NCI-H1694 treated with DMSO at 0.1 percent for 48 hours (cell line): ENCODE results near the gene LAMC3.
A peak's percentile ranks its signal among the peaks of the same experiment; 100 is the strongest.

Source experiments
- DNase-seq: peaks from one replicate; lab custom pipeline; 2025; lab: John Stamatoyannopoulos, UW

Gene LAMC3

DNA sequence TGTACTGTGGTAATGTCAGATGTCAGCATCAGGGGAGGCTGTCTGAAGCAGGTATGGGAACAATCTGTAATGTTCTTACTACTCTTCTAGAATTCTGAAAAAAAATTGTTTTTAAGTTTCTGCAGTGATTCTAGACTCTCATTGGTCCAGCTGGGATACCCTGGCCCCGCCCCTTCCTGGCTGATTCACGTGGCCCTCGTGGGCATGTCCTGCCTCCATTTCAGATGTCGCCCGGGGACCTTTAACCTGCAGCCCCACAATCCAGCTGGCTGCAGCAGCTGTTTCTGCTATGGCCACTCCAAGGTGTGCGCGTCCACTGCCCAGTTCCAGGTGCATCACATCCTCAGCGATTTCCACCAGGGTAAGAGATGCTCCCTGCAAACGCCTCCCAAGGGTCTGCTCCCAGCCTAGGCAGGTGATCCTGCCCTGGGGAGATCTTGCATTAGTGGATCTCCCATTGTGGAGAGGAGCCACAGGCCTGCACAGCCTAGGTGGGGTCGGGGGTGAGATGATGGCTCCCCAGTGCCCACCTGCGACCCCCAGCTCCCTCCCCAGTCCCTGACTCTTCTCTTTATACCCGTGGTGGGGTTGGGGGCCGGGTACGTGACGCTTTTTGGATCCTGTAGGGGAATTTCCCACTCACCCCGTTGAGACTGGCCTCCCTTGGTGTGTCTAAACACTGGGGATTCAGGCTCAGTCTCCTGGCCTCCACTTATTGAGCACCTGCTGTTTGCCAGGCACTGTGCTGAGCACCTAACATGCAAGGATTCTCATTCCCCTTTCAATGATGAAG, 36.5 kb downstream of the LAMC3 start:
- DNase-seq: no peak

DNA sequence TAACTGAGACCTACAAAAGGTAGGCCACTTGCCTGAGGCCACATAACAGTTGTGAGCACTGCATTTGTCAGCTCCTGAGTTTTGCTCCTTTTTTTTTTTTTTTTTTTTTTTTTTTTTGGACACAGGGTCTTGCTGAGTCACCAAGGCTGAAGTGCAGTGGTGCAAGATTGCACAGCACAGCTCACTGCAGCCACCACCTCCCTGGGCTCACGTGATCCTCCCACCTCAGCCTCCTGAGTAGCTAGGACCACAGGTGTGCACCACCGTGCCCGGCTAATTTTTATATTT, 37.1 kb downstream of the LAMC3 start:
- DNase-seq: no peak

DNA sequence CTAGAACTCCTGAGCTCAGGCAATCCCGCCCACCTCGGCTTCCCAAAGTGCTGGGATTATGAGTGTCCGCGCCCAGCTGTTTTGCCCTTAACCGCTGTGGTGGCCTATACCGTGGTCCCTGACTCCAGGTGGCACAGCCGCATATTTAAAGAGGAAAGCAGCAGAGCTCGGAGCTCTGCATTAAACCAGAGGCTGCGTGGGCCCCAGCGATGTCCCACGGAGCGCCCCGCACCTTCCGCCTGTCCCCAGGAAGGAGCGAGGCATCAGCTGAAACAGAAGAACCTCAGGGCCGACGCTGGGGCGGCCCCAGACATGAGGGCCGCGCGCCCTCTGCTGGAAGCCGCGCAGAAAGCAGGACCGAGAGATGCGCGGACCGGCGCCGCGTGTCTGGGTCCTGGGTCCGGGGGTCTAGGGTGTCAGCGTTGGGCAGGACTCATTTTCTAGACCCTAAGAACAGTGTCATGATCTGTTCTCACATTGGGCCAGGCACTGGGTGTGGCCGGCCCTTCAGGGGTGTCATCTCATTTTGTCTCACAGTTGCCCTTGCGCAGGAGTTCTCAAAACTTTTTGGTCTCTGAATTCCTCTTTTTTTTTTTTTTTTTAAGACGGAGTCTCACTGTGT, 37.7 kb downstream of the LAMC3 start:
- DNase-seq: peak; percentile 48

DNA sequence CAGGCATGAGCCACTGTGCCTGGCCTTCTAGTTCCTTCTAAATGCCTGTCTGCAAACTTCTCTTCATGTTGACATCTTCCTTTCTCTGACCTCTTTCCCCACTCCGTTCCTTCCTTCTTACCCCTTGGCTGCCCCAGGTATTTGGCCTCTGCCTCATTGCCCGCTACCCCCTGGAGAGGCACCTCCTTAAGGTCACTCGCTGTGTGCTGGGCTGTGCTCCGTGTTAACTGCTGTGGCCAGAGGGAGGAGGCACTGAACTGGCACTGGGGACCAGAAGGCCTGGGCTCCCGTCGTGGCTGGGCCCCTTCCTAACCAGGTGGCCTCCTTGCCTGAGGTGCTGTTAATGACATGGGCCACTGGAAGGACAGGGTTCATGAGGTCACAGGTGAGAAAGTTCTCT, 39.4 kb downstream of the LAMC3 start:
- no peak for DNase-seq

DNA sequence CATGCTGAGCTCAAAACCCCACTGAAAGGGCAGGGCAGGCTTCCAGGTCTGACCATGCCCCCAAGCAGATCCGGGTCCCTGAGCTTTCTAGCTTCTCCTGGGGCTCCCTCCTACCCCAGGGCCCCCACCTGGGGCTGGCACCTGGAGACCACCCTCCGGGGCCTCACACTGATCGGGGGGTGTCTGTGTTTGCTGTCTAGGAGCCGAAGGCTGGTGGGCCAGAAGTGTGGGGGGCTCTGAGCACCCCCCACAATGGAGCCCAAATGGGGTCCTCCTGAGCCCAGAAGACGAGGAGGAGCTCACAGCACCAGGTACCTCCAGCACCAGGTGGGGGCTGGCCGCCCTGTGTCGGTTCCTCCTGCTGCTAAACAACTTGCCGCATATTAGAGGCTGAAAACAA, 39.8 kb downstream of the LAMC3 start:
- DNase-seq: no peak

DNA sequence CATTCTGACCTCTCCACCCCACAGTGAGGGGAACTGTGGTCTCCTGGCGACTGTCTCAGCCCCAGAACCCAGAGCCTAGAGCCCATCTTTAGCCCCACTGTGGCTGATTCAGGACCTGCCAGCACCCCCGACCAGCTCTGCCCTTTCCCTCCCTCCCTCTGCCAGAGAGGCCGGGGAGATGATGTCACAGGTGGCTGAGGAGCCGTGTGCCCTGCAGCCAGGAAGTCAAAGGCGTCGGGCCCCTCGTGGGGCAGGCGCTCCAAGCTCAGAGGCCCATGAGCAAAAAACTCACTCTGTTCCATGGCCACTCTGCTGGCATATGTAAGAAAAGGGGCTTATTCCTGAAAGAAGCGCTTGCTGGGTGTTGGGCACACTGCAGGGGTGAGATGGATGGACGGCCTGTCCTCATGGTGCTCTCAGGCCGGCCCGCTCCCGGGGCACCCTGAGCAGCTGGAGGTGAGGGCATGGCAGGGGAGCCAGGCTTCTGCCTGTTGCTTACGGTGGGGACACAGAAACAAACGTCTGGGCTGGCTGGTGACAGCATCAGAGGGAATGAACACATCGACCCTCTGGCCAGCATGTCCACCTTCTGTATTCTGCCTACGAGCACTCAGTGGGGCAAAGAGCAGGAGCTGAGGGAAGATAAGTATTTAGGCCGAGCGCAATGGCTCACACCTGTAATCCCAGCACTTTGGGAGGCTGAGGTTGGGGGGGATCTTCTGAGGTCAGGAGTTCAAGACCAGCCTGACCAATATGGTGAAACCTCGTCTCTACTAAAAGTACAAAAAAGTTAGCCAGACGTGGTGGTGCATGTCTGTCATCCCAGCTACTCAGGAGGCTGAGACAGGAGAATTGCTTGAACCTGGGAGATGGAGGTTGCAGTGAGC, 41.1 kb downstream of the LAMC3 start:
- no peak for DNase-seq

DNA sequence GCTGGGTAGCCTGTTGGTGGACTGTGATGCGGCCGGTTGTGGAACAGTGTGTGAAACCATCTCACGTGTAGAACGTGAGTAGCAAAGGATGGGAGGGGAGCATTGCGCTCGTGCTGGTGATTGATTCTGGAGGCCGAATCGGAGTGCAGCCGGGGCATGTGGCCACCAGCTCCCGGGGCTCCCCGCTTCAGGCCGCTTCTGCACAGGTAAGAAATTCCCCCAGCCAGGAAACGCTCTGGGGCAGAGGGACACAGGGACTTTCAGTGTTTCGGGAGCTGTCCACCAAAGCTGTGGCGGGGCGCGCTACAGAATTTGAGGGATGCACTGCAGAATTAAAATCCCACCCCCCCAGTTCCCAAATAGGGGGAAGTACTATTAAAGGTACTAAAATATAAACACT, 41.9 kb downstream of the LAMC3 start:
- DNase-seq: no peak

DNA sequence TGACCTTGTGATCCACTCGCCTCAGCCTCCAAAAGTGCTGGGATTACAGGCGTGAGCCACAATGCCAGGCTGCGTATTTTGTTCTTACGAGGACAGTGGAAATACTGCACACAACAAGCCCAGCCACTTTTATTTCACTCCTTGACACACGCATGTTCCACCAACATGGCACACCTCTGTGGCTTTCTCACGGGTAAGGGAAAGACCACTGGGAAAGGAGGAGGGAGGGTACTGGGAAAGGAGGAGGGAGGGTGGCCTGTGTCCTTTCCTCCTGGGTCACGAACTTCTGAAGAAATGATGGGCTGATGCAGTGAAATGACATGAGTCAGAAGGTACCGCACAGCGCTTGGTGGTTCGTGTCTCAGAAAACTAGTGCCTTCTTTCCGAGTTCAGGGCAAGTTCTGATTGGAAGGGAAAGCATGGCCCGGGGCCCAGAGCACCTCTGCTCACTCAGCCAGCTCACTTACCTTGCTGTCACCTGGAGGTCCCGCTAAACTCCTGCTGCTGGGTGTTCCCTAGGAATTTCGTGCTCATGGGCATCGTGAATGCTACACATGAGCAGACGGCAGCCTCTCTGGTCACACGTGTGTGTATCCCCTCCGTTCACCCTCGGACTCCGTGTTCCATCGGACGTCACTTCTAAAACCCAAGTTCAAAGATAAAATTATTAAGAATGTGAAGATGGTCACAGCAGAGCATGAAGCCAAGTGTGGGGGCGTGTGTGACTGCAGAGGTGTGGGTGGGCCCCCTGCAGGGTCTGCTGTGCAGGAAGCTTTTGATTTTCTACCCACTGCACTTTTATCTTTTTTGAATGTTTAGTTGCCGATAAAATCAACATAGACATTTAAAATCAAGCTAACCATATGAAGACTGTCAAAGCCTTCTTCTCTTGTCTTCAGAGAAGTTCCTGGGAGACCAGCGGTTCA, 42.9 kb downstream of the LAMC3 start:
- no peak for DNase-seq

DNA sequence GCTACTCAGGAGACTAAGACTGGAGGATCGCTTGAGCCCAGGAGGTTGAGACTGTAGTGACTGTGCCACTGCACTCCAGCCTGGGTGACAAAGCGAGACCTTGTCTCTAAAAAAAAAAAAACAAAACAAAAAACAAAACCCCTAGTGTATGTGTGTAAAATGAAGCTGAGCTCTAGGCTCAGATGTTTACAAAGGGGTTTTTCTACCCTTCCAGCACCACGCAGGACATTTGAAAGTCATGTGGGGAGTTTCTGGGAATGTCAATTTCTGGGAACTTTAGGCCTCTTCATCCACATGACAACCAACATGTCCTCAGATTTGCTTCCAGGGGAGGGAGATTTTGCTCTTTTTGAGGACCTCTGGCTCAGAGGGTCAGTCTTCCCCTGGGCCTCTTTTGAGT, 44.9 kb downstream of the LAMC3 start:
- DNase-seq: no peak

DNA sequence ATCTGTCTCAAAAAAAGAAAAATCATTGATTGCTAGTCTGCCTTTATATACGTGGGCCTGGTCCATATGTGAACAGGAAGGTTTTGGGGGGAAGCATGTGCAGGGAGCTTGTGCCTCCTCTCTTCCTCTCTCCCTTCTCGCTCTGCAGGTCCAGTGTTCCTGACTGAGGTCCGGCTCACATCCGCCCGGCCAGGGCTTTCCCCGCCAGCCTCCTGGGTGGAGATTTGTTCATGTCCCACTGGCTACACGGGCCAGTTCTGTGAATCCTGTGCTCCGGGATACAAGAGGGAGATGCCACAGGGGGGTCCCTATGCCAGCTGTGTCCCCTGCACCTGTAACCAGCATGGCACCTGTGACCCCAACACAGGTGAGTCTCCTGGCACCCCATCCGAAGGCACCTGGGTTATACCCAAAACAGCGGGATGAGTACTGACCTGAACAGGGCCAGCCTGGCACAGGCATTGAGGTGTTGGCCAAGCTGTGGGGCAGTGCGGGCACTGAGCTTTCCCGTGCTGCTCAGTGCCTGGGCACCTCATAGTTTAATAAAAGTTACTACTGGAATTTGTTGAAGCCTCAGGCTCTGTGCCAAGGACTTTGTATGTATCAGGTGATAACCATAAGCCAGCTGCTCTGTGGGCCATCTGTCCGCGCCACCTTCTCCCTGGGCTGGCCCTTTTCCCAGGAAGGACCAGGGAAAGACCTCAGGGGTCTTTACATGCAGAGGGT, 48.0 kb downstream of the LAMC3 start:
- no peak for DNase-seq

DNA sequence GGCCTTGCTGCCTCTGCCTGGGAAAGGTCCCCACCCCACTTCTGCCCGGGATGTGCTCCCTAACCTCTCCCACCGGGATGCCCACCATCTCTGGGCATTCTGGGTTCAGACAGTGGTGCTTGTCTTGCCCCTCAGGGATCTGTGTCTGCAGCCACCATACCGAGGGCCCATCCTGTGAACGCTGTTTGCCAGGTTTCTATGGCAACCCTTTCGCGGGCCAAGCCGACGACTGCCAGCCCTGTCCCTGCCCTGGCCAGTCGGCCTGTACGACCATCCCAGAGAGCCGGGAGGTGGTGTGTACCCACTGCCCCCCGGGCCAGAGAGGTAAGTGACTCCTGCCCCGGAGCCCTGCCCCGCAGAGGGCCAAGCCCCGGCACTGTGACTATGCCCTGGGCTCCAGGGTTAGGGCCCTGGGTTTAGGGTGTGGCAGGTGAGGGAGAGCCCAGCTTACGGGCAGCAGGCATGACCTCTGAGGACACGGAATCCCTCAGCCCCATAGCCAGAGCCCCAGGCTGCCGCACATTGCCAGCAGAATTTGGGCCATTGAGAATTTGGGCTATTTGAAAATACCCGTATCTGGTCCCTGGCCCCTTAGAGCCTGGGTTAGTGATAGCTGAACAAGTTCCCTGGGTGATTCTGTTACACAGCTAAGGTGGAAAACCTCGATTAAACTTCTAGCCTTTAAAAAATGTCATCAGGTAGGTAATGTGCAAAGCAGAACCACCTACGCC, 52.1 kb downstream of the LAMC3 start:
- no peak for DNase-seq

DNA sequence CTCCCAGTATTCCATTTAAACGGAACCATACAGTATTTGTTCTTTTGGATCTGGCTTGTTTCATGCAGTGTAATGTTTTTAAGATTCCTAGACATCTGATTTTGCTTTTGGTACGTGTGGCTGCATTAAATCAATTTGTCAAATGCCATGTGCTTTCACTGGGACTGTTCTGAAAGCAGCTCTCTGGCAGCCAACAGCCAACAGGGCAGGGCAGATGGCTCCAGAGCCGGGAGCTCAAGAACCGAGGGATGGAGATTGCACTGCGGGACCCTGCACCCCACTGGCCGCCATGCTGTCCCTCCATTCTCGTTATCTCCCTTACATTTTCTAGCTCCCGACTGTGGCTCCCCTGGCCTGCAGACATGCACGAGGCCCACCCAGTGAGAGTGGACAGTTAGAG, 54.0 kb downstream of the LAMC3 start:
- DNase-seq: no peak

DNA sequence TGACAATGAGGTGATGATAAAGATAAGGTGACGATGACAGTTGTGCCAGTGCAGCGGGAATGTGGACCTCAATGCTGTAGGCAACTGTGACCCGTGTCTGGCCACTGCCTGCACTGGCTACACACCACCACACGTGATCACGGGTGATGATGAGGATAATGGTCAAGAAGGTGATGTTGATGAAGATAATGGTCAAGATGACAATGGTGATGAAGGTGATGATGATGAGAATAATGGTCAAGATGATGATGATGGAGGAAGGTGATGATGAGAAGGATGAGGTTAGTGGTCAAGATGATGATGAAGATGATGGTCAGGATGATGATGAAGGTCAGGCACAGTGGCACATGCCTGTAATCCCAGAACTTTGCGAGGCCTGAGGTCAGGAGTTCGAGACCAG, 56.6 kb downstream of the LAMC3 start:
- no peak for DNase-seq

DNA sequence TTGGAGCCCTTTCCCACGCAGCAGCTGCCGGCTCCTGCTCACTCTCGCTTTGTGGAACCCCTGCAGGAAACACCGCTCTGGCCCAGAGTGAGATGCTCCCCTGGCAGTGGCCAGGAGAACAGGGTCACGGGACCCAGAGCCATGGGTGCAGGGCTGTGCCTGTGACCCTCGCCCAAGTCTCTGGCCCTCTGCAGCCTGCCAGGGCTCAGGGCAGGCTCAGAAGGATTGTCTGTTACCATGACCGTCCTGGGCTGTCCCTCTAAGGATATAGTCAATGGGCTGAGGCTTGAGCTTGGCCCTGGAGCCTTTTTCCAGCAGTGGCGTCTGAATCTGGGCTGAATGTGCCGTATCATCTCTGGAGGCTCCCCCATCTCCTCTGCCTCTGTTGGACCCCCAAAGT, 58.7 kb downstream of the LAMC3 start:
- no peak for DNase-seq

DNA sequence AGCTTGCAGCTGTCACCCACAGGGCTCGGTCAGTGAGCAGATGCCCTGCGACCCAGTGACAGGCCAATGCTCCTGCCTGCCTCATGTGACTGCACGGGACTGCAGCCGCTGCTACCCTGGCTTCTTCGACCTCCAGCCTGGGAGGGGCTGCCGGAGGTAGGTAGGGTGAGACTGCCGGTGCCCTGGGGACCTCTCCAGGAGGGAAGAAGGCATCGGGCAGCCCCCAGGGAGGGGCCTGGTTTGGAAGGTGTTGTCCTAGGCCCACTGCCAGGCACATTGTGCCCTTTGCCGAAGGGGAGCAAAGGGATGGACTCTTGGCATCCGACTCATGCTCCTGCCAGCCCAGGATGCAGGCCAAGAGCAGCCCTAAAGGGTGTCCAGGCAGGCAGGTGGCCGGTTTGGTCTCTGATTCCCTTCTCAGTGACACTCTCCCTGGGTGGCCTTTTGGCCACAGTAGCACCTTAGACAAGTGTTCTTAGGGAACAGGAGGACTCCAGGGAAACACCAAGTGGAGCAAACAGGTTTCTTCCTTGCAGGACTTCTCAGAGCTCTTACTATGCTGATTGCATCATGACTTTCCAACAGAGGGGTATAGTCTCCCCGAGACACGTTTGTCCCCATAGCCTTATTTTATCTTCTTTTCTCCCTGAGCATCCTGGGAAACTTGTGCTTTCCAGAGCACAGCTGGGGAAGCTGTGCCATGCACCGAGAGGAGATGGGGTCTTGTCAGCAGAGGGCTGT, 59.3 kb downstream of the LAMC3 start:
- DNase-seq: no peak

DNA sequence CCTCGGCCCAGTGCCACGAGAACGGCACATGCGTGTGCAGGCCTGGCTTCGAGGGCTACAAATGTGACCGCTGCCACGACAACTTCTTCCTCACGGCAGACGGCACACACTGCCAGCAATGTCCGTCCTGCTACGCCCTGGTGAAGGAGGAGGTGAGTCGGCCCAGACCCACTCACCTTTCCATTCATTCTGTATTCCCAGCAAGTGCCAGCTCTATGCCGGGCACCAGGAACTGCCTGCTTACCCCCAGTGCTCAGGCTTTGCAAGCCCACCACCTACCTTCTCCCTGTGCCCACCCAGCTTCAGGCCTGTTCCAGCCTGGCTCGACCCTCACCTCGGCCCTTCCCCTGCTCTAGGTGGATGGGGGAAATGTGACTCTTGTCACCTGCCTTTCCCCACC, 60.7 kb downstream of the LAMC3 start:
- DNase-seq: no peak

DNA sequence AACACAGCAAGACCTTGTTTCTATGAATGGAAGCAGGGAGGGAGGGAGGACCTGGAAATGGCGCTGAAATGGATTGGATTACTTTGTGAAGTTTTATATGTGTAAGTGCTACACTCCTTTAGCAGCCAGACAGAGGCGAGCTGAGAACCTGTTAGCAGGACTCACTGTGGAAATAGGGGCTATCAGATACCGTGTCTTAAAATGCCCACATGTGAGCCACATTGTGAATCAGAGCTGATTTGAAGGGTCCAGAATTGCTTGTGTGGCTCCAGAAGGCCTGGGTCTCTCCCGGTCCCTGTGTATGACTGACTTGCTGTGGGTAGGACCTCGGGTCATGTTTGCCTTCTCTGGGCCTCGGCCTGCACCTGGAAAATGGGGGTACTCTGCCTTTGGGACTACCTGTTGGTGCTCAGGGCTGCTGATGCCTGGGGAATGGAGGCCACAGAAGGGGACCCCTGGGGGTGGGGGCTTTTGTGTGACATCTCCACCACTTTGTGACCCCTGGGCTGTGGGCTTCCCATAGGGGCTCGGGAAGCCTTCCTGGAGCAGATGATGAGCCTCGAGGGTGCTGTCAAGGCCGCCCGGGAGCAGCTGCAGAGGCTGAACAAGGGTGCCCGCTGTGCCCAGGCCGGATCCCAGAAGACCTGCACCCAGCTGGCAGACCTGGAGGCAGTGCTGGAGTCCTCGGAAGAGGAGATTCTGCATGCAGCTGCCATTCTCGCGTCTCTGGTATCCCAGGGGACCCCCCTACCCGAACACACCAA, 63.3 kb downstream of the LAMC3 start:
- no peak for DNase-seq

DNA sequence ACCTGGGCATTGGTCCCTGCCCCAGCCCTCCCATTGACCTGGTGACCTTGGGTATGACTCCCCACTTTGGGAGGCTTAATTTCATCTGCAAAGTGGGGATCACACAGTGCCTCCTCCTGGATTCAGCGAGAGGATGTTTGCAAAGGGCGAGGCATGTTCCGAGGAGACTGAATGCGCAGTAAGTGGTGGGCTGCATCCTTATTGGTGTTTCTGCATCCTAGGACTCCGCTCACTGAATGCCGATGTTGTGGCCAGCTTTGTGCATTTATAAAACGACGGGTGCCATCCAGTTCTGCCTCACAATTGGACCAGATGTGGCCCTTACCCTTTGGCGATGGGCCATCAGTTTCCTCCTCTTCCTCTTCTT, 63.9 kb downstream of the LAMC3 start:
- no peak for DNase-seq
